HCT116 (cell line): Measurements from ENCODE around the gene GPRIN2.
"Not testable (repeated sequence)": the region's sequence is repeated elsewhere in the genome, so short reads cannot be mapped to it uniquely, and the experiment has no call there.

Experiments used
- POLR2AphosphoS5 ChIP-seq: IDR thresholded peaks from 2 replicates; pipeline ENCODE4 v1.6.1; 2011; ENCODE audit warnings: mild to moderate bottlenecking, low read depth, low read length, moderate library complexity
- TF ChIP-seq, protein P1 (sequence below), 3 experiments: fragments of 200-600 bp in 1 of 3; sonication (generic) in 1 of 3; IDR thresholded peaks in 2 of 3; conservative IDR thresholded peaks in 1 of 3; 2 replicates each; pipeline ENCODE4 v1.5.1; 2012 to 2017; ENCODE audit warnings: low read depth in 2 of 3, low read length in 2 of 3, antibody characterized with exemption in 1 of 3, borderline replicate concordance in 1 of 3, control low read depth in 1 of 3, mild to moderate bottlenecking in 1 of 3, mixed read lengths in 1 of 3, mixed run types in 1 of 3, moderate library complexity in 1 of 3; ENCODE audit not compliant: insufficient read depth in 1 of 3

DNA sequence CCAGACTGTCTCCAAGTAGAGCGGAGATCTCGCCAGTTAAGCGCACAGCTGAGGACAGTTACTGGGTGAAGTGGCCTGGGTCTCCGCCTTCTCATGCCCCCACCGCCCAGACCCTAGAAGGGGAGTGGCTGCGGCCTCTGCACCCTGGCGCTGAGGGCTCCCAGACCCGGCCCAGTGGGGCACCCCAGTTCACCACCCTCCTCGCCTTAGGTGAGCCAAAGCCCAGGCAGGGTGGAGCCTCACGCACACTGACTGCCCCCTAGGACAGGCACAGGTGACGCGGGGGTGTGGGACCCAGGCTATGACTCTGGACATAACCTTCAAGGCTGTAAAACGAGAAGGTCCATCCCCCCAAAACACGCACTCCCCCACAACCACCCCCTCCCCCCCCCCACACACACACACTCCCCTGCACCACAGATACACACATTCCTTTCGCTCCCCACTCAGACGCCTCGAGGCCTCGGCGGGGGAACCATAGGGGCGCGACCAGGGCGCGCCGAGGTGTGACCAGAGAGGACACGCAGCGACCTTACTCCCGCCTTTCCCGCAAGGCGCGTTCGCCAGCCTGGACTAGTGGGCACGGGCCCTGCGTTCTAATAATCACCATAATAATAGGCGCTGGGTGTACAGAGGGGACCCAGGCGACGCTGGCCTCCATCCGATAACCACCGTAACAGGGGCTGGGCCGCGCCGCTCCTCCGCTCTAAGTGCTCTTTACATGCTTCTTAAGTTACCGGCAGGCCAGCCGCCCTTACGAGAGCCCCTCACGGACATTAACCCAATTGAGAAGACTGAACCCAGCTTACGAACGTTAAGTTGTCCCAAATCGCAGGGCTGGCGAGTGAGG lies 21.4 kb upstream of the GPRIN2 start:
- TF ChIP-seq POLR2AphosphoS5 = not testable (repeated sequence)
- TF ChIP-seq, protein P1, sequence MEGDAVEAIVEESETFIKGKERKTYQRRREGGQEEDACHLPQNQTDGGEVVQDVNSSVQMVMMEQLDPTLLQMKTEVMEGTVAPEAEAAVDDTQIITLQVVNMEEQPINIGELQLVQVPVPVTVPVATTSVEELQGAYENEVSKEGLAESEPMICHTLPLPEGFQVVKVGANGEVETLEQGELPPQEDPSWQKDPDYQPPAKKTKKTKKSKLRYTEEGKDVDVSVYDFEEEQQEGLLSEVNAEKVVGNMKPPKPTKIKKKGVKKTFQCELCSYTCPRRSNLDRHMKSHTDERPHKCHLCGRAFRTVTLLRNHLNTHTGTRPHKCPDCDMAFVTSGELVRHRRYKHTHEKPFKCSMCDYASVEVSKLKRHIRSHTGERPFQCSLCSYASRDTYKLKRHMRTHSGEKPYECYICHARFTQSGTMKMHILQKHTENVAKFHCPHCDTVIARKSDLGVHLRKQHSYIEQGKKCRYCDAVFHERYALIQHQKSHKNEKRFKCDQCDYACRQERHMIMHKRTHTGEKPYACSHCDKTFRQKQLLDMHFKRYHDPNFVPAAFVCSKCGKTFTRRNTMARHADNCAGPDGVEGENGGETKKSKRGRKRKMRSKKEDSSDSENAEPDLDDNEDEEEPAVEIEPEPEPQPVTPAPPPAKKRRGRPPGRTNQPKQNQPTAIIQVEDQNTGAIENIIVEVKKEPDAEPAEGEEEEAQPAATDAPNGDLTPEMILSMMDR (IDR thresholded peaks at IDR 0.05 in 2 of 3, conservative IDR thresholded peaks at IDR 0.05 in 1 of 3; ENCODE audit: borderline replicate concordance in 1 of 3, insufficient read depth in 1 of 3, low read depth in 2 of 3, low read length in 2 of 3) = not testable (repeated sequence)
